Activated gamma-delta T cell treated with anti-CD3 and anti-CD28 coated beads, Interleukin-2, amount 50 U/mL, for 16 hours (primary cell): ENCODE results near the gene PPP1R7.

Experiments used
- DNase-seq: peaks from one replicate; pipeline ENCODE4 v3.0.0-alpha.2; 2020; ENCODE audit warnings: low read depth

Gene PPP1R7

DNA sequence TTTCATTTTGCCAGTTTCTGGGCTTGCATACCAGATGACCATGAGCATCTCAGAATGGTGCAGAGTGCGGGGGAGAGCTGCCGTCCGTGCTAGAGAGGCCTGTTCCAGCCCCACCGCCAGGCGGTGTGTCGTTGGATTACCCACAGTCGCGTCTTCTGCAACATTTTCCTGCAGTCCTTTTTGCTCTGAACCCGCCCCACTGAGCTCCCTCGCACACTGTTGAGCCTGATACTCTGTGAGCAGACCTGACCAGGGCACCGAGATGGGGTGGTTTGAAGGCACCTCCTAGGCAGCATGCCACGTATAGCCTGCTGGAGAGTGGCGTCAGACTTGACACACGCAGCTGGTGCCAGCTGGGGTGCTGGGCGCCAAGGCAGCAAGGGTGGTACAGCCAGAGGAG, 18.1 kb downstream of the PPP1R7 start:
- no peak for DNase-seq

DNA sequence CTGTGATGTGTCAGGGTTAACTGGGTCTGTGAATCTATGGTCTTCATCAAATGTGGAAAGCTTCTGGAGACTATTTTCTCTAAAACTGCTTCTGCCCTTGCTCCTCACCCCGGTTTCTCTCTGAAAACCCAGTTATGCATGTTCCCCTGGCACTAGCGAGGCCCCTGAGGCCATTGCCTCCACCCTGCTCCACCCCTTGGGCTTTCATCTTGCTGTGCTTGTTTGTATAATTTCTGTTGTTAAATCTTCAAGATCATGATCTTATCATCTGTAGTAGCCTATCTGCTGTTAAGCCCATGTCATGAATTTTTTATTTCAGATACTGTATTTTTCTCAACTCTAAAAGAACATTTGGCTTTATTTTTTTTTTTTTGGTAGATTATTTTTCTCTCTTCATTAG, 23.3 kb downstream of the PPP1R7 start:
- DNase-seq: no peak

DNA sequence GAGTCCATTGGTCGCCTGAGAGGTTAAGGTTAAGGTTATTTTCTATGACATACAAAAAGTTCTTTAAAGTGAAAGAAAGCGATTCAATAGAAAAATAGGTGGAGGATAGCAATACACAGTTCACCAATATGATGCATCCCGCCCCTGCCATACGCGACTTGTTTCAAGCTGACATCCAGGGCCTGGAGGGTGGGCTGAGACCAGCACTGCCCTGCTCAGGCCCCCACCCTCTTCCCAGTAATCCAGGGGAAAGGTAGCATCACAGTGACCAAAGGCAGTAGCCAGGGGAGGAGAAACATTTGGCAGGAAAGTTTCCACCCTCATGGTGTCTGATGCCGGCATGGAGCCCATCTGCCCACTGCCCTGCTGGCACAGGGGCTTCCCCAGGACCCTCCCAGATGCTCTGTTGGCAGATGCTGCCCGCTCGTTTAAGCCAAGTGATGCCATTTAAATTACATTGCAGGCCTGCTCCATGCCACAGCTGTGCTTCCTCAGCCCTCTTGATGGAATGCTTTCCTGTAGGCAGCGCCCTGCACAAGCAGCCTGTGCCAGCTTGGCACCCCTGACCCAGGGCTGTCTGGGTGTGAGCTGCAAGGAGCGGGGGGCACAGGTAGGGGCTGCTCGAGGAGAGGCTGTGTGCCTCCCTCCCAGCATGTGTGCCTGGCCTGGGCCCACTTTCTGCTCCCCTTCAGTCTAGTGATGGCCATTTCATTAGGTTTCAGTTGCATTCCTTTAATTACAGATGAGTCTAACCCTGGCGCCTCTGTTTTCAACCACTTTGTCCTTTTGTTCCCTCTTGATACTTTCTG, 27.5 kb downstream of the PPP1R7 start:
- DNase-seq: no peak

DNA sequence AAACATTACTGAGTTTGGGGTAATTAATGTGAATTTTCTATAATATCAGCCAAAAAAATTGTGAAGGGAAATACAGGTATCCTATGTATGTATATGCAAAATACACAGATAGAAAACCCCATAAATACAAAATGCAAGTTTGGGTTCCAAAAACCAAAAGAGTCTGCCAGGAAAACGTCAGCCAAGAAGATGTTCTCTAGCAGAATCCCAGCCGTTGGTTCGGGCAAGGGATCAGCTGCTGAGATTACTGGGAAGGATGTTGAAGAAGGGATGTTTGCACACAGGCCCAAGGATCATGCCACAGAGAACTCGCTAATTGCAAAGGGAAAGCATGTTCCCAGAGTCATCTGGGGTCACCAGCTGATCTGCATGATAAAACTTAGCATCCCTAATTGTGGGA, 28.7 kb downstream of the PPP1R7 start:
- DNase-seq: no peak

DNA sequence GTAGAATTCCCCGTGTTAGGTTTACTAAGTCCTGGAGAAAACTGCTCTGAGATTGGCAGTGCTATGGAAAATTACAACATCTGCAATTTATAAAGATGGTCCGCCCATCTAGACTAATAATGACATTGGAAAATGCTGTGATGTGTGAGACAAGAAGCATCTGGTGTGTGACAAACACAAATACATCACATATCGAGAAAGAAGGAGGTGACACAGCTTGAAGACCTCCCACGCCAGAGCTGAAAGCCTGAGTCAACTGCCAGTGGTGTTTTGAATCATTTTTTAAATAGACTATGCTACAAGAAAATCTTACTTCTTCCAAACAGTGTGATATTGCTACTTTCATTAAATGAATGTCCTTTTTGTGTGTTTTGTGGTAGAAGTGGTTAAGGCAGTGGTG, 29.6 kb downstream of the PPP1R7 start:
- no peak for DNase-seq

DNA sequence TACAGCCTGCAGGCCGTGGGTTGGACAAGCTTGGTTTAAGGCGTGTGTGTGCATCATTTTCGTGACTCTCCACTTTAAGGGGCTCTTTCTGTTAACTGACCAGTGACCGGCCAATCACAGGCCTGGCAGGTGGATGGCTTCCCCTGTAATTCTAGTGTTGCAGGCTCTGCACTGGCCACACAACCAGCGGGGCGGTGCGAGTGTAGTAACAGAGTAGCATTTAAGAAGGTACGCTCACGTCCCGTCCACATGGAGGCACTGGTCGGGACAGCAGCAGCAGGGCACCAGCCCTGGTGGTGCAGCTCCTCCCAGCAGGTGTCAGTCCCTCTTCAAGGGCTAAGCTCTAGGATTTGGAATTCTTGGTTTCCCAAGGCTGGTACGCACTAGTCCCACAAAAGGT, 30.2 kb downstream of the PPP1R7 start:
- no peak for DNase-seq

DNA sequence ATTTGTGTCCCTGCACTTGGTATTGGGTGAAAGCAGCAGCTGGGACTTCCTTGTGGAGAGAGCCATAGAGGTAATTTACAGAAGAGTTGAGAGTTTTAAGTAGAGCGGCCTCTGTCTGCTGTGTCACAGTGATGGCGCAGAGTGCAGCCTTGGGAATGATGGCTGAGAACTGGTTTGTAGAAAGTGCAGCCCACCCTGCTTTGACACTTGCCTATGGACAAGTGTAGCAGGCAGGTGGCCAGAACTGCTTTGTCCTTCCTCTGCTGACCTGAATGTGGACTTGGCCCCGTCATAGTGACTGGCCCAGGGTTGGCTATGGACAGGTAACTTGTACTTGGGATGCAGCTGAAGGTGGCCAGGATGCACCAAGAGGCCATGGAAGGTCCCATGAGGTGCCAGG, 31.9 kb downstream of the PPP1R7 start:
- DNase-seq: no peak

DNA sequence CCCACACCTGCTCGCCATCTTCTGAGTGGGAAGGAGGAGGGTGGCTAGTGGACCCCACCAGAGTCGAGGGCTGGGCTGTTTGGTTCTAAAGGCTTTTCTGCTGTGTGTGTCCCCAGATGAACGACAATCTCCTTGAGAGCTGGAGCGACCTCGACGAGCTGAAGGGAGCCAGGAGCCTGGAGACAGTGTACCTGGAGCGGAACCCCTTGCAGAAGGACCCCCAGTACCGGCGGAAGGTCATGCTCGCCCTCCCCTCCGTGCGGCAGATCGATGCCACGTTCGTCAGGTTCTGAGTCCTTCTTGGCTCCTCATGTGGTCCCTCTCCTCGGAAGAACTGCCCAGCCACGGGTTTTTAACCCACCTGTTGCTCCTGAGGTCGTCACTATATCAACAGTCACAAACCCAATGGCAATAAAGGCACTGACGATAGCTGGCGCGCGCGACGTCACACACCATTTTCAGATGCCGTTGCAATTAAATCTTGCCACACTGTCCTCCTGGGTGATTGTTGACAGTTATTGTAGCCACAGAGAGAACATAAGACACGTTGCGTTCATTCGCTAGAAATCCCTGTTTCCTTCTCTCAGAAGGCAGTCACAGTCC, 32.4 kb downstream of the PPP1R7 start:
- DNase-seq: no peak

DNA sequence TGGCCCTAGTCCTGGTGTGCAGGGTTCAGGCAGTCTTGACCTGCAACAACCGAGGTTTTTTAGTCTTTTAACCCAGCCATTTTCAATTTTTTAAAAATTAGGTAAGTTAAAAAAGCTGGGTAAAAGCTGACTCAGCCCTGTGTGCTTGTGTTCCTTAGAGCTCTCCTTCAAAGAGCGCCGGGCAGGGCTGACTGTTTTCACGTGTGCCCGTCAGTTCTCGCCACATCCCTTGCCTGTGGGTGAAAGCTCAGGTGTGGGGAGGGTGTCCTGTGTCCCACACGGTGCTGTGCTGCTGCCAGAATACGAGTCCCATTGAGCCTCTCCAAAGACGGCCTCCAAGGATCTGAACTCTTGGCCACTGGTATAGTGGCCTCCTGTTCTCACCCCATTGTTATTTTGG, 33.0 kb downstream of the PPP1R7 start:
- DNase-seq: no peak

DNA sequence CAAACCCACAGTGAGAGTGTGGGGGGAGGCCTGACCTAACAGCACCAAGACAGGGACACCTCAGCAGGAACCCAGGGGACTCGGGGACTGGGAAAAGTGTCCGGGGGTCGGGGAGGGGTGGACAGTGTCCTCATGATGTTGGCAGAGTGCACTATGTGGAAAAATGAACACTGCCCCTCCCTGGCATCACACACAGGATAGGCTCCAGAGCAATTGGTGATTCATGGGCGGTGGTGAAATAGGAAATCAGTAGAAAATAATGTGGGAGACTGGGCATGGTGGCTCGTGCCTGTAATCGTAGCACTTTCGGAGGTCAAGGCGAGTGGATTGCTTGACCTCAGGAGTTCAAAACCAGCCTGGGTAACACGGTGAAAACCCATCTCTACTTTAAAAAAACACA, 34.6 kb downstream of the PPP1R7 start:
- DNase-seq: no peak

DNA sequence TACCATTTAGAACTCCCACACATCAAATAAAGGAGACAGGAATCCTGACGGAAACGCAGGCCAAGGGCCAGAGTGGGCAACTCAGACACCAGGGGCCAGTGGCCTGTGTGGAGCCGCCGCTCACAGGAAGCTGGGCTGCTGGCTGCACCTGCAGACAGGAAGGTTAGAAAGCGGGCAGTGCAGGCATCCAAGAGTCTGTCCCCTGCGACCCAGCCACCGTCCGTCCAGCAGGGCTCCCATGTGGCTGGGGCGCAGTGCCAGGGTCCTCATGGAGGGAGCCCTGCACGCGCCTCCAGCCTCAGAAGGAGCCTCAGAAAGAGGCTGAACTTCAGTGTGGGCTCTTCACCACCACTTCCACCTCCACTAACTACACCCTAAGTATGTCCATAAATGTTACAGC, 35.7 kb downstream of the PPP1R7 start:
- DNase-seq: no peak

DNA sequence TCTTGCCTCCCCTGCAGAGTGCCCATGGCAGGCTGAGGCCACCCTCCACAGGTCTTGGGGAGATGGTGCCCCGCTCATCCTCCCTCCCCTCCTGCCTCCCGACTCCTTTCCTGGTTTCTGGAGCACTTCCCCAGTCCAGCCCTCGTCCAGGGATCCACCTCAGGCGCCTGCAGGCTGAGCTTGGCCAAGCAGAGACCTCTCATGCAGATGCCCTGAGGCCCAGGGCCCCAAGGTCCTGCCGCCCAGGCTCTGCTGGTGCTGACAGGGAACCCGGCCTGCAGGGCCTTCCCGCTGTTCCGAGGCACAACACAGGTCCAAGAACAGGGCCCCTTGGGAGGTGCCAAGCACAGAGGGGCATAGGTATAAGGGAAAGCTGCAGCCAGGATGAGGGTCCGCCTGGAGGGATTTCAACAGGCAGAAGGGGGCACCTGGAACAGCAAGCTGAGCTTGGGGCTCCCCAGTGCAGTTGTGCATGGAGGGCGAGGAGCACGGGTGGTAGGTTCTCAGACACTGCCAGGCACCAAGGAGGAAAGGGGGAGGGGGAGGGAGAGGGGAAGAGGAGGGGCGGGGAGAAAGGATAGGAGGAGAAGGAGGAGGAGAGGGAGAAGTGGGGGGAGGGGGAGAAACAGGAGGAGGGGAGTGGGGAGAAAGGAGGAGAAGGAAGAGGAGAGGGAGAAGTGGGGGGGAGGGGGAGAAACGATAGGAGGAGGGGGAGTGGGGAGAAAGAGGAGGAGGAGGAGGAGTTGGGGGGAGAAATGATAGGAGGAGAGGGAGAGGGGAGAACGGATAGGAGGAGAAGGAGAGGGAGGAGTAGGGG, 37.0 kb downstream of the PPP1R7 start:
- DNase-seq: no peak

DNA sequence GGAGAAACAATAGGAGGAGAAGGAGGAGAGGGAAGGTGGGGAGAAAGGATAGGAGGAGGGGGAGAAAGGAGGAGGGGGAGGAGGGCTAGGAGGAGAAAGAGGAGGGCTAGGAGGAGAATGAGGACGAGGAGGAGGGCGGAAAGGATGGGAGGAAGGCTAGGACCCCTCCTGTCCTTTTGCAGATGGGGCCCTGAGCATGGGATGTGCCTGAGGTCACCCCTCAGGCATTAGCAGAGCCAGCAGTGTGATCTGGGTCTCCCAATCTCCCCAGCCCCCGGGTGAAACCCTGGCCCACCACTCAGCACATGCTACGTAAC, 37.6 kb downstream of the PPP1R7 start:
- no peak for DNase-seq

DNA sequence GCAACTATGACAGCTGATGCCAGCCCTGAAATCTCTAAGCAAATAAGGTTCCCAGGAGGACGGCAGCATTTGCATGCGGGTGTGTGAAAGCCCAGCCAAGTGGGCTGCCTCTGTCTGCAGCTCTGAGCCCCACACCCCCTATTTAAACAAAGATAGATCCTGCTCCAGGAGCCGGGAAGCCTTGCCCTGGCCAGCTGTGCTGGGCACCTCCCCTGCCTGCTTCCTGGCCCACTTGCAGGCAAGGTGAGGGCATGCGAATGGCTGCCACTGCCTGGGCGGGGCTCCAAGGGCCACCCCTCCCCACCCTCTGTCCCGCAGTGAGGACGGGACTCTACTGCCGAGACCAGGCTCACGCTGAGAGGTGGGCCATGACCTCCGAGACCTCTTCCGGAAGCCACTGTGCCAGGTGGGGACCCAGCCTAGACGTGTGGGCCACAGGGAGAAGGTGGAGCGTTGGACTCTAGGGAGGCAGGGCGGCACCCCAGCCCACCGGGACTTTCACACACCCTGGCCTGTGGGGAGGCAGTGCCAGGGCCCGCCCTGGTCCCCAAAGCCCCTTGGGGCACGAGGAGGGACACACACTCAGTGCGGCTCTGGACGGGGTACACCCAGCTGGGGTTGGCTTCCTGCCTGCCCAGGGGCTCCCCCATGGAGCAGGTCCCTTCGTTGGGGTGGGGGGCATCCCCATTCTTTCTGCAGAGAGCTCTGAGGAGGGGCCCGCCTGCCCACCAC, 38.3 kb downstream of the PPP1R7 start, which contains the start of gene ANO7:
Gene ANO7 (plus strand): TSS at position 317 of the 732 bp plus-strand sequence. CDS start 1,387 bp downstream, outside the sequence.
- DNase-seq: no peak

DNA sequence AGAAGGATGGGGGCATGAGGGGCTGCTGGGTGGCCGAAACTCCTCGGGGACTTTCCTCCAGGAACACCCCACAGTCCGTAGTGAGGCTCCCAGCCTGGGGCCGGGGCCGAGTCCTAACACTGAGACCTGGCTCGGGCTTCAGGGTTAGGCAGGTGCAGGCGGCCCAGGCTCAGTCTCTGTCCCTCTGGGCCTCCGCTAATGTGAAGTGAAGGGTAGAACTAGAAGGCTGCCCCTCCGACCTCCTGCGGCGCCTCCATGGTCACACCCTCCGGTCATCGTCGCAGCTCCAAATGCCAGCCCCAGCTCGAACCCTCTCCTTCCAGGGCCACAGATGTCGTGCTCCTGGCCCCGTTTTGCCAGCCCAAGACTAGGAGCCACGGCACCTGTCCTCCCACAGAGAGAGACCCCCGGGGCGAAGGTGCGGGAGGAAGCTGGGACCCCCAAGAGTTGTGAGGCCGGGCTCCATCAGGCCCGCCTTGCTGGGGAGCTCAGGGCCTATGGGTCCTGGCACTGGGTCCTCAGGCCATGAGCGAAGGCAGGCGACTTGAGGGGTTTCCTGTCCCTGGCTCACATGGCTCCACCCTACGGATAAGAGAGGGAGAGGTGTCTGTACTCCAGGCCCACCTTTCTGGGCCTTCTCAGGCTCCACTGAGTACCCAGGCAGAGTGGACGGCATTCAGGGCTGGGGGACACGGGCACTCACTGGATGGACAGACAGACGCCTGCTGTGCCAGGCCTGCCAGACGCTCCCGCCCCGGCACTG, 39.0 kb downstream of the PPP1R7 start:
- DNase-seq: no peak

DNA sequence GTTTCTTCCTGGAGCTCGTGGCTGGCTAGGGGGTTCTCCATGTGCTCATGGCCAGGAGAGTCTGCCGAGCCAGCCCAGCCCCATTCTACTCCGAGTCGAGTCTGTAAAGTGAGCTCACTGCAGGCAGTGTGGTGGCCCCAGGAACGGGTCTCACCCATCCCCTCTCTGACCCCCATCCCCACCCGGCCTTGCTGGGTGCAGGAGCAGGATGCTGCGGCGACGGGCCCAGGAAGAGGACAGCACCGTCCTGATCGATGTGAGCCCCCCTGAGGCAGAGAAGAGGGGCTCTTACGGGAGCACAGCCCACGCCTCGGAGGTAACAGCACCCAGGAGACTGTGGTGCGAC, 39.6 kb downstream of the PPP1R7 start:
- no peak for DNase-seq

DNA sequence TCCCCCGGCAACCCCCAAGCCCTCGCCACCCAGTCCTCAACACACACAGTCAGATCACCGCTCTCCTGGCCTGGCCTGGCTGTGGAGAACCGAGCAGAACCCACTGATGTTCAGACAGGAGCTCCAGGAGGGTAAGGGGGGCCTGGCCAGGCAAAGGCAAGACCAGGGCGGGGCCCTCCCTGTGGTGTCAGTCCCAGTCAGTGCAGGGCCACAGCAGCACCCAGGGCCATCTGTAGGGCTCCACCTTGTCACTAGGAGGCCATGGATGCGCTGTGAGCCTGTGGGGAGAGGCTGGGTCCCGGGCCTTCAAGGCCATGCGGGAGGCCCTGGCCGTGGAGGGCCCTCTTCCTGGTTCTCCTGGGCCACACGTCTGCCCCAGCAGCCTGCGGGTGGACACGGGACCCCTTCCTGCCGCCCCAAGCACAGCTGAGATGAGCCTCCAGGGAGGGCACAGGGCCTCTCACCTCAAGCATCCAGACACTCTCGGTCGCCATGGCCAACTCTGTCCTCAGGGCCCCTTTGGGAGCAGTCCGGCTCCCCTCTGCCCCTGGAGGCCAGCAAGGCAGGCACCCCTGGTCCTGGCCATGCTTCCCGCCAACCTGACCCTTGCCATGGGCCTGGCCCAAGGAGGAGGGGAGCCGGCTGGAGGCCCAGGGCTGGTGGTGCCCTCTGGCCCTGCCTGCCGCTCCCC, 40.2 kb downstream of the PPP1R7 start:
- no peak for DNase-seq

DNA sequence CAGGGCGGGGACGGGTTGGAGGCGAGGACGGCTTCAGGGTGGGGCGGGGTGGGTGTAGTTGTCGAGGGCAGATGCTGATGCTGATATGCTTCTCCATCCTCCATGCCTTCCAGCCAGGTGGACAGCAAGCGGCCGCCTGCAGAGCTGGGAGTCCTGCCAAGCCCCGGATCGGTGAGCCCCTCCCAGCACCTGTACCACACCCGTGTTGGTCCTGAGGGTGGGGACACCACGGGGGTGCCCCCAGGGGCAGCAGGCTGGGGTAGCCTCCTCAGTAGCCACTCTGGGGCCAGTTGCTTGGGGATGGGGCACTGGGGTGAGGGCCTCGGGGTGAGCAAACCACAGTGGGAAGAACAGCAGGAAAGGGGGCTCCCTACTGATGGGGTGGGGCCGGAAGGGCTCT, 40.8 kb downstream of the PPP1R7 start:
- DNase-seq: no peak

DNA sequence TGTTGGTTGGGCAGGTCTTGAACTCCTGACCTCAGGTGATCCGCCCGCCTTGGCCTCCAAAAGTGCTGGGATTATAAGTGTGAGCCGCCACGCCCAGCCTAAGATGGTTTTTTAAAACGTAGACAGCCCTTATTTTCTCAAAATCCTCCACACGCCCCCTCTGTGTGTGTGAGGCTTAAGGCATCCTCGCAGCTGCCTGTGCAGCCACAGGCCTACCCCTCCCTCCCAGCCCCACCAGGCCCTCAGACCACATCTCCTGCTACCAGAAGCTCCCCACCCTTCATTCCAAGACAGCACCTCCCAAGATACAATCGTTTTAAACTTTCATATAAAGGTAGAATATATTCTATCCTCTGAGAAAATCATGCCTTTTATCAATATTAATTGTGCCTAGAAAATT, 43.0 kb downstream of the PPP1R7 start:
- DNase-seq: no peak

DNA sequence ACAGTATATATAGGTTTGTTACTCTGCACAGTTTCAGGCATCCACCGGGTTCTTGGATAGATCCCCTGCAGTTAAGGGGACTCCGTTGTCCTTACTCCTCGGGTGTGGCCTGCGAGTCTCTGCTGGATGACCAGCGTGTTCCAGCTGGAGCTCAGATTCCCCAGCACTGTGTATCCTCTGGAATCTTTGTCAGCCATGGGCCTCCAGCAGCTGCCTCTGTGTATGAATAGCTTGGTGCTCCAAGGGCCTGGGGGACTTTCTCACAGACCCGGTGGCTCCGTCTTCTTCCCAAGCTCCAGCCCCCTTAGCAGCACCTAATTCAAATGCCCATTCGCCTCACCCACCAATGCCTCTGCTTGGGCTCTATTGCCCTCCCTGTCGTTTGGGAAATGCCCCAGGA, 44.5 kb downstream of the PPP1R7 start:
- DNase-seq: no peak

DNA sequence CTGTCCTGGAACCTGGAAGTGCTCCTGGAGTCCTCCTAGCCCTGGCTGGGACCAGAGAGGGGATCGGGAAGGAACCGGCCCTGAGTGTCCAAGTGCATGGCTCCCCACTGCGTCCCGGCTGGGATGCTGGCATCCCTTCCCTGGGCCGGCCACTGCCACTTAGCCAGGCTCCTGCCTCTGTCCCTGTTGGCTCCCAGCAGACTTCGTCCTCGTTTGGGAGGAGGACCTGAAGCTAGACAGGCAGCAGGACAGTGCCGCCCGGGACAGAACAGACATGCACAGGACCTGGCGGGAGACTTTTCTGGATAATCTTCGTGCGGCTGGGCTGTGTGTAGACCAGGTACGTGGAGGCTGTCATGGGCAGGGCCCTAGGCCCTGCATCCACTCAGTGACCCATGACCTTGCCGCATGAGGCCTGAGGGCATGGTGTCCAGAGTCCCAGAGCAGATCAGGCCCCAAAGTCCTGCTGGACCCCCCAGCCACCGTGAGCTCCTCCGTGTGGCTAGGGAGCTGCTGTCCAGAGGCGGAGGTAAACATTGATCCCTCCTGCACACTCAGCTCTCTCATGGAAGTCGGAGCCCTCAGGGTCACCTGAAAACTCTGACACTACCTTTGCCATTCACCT, 45.4 kb downstream of the PPP1R7 start:
- no peak for DNase-seq
